ENCODE data around the gene TAF6L. TPM values are rescaled to one million over a fixed set of nuclear protein-coding genes. Genes with fewer than 3 reads are reported as not detected.
A peak's percentile ranks its signal among the peaks of the same experiment; 100 is the strongest.

TAF6L gene
- total and polyA plus RNA-seq, 2 donors (not counting 1 experiment from before 2014, with no cell fraction given): 28.2 to 48.2 TPM

DNA sequence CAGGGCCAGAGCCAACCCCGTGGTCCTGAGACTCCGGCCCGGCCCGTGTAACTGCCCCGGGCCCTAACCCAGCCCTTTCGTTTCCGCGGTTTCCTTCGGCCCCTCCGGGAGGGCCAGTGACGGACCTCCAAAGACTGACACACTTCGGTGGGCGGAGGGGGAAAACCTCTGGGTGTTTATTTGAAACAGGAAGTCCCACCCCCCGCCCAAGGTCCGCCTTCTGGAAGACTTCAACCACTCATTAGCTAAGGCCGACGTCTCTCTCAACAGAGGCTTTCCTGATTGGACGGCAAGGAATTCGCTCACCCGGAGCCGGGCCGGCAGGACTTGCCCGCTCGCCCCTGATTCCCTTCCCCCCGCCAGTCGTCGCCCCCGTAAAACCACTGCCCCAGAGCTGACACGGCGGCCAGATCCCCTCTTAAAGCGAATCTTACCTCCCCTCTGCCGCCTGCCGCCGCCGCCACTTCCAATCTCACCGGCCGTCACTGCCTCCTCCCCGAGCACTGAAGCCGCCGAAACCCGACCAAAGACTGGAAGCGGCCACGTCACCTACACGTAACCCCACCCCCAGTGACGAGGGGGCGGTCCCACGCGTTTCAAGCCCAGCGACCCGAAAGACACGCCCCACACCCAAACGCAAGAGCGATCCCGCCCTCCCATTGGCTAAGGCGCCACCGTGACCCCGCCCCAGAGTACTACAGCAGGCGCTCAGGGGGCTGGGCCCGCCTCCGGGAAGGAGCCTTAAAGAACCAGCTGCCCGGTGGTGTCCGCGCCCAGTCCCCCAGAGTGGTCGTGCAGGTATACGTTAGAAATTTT lies 60.5 kb downstream of the TAF6L start, which contains the start of gene STX5:
STX5 (minus strand) TSS at position 532 of the 816 bp plus-strand sequence. CDS start 808 bp downstream, outside the sequence.
- intact Hi-C loops (cut with micrococcal nuclease): loop anchor here (1.0 to 2.0 kb wide), 10 partner anchors 8 to 257 kb away; partner anchors contain the start of genes GANAB, HNRNPUL2, NXF1 and TAF6L
- H3K9ac ChIP-seq (ENCODE audit: low read length): peak within 1 kb of the TSS; percentile 99
- peak within 1 kb of the TSS; percentile 69 to 96 (median 92) for H3K4me3 ChIP-seq (ENCODE audit: control extremely low read depth in 1 of 5, extremely low read depth in 1 of 5, insufficient read depth in 1 of 5, low read depth in 2 of 5, low read length in 4 of 5)
- peaks cover 43% of the 10 kb centered on the region for H3K4me1 Mint-ChIP-seq
- H3K27ac ChIP-seq (ENCODE audit: low read length in 2 of 2): peak within 1 kb of the TSS; percentile 96 to 99
- H3K4me2 ChIP-seq (replicated peaks; ENCODE audit: low read depth, low read length, poor library complexity, severe bottlenecking): peak within 1 kb of the TSS; percentile 94
- no peaks in the 10 kb centered on the region for H3K27me3 Mint-ChIP-seq
- ChIA-PET POLR2A (interaction anchor here (0.6 to 2.8 kb wide), 16 partner anchors 9 to 241 kb away, joined by 3 to 53 read pairs (median 9); partner anchors contain the start of genes C11orf98, CSKMT, HNRNPUL2 and MTA2), CTCF (interaction anchor here (0.6 to 2.8 kb wide), 12 partner anchors 9 to 294 kb away, joined by 3 to 14 read pairs (median 5); partner anchors contain the start of genes TMEM179B, TTC9C and ZBTB3)
- H3K27ac Mint-ChIP-seq: peak within 1 kb of the TSS; percentile 97
- H4K20me1 ChIP-seq (ENCODE audit: control insufficient read depth, insufficient read depth, low read length, poor library complexity, severe bottlenecking): peaks cover 36% of the 10 kb centered on the region
- DNase-seq (peak; percentile 100), ATAC-seq (ENCODE audit: low read depth) (peak; percentile 95)
- peaks cover 16 to 30% of the 10 kb centered on the region in 2 donors for H3K4me1 ChIP-seq (ENCODE audit: control insufficient read depth in 2 of 2, insufficient read depth in 2 of 2, low read length in 2 of 2)
- peaks cover 84% of the 10 kb centered on the region for H3K79me2 ChIP-seq (ENCODE audit: control insufficient read depth, insufficient read depth, low read length)
- H3K4me3 Mint-ChIP-seq: peak within 1 kb of the TSS; percentile 92
- H3K27me3 ChIP-seq (replicated peaks in 1 of 4; ENCODE audit: control extremely low read depth in 1 of 4, control insufficient read depth in 3 of 4, insufficient read depth in 4 of 4, low read length in 3 of 4): no peaks in the 10 kb centered on the region
- no peak for TF ChIP-seq EZH2 (IDR thresholded peaks at IDR 0.05; ENCODE audit: borderline replicate concordance, insufficient read depth, low read depth, low read length, poor library complexity, severe bottlenecking)
- TF ChIP-seq, protein P1, sequence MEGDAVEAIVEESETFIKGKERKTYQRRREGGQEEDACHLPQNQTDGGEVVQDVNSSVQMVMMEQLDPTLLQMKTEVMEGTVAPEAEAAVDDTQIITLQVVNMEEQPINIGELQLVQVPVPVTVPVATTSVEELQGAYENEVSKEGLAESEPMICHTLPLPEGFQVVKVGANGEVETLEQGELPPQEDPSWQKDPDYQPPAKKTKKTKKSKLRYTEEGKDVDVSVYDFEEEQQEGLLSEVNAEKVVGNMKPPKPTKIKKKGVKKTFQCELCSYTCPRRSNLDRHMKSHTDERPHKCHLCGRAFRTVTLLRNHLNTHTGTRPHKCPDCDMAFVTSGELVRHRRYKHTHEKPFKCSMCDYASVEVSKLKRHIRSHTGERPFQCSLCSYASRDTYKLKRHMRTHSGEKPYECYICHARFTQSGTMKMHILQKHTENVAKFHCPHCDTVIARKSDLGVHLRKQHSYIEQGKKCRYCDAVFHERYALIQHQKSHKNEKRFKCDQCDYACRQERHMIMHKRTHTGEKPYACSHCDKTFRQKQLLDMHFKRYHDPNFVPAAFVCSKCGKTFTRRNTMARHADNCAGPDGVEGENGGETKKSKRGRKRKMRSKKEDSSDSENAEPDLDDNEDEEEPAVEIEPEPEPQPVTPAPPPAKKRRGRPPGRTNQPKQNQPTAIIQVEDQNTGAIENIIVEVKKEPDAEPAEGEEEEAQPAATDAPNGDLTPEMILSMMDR (IDR thresholded peaks at IDR 0.05): no peak
- peaks cover 4 to 49% of the 10 kb centered on the region in 2 experiments for H3K36me3 ChIP-seq (replicated peaks in 1 of 2; ENCODE audit: control extremely low read depth in 1 of 2, control insufficient read depth in 1 of 2, extremely low read depth in 1 of 2, insufficient read depth in 2 of 2, low read length in 1 of 2)
- H3K9me3 Mint-ChIP-seq (ENCODE audit: insufficient read depth): no peaks in the 10 kb centered on the region
- H2AFZ ChIP-seq (ENCODE audit: insufficient read depth, low read depth, low read length, poor library complexity, severe bottlenecking): peak within 1 kb of the TSS; percentile 75
- WGBS (ENCODE audit: insufficient coverage): under 1% methylated on average over 61 of the region's 65 CpGs
- H3K9me3 ChIP-seq (ENCODE audit: control extremely low read depth in 1 of 3, control insufficient read depth in 2 of 3, insufficient read depth in 1 of 3, low read length in 2 of 3): no peaks in the 10 kb centered on the region

All from B cell (primary cell).